ENCODE measurements around the gene HFM1.

HFM1 gene

GRCh38 chr1:91273875-91274274, 130.8 kb downstream of the HFM1 start:
- no peak for DNase-seq (ENCODE audit: low read depth in 1 of 2, low spot score in 1 of 2)

DNA sequence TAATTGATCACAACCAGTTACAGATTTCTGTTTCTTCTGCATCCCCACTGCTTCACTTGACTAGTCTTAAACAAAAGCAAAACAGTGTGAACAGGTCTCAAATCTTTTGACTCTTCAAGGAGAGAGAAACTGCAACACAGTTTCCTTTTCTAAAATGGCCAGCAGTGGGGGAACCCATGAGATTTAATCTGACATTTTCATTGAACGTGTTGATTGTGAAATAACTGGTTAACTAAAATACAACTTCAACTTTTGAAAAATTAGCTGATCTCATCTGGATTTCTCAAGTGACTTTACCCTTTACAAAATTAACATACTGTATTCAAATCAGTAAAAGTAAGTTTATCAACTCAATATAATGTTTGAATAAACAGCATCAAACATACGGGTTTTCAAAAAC, 143.0 kb downstream of the HFM1 start:
- no peak for DNase-seq (ENCODE audit: low read depth in 1 of 2, low spot score in 1 of 2)

DNA sequence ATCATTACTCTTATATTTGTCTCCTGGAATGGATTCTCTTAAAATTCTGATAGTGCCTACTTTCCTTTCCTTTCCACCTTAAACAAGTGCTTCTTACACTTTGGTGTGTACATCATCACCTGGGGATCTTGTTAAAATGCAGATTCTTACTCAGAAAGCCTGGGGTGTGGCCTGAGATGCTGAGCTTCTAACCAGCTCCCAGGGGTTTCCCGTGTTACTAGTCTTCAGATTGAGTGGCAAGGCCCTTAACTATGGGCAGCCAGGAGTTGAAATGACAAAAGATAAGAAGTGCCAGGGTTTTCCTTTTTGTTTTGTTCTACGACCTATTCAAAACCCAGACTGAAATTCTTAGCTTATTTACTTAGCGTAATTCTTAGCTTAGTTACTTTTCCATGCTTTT, 159.2 kb downstream of the HFM1 start:
- no peak for DNase-seq (ENCODE audit: low read depth in 1 of 2, low spot score in 1 of 2)

GRCh38 chr1:91244737-91245136, 159.9 kb downstream of the HFM1 start:
- DNase-seq (ENCODE audit: low read depth in 1 of 2, low spot score in 1 of 2) = no peak

DNA sequence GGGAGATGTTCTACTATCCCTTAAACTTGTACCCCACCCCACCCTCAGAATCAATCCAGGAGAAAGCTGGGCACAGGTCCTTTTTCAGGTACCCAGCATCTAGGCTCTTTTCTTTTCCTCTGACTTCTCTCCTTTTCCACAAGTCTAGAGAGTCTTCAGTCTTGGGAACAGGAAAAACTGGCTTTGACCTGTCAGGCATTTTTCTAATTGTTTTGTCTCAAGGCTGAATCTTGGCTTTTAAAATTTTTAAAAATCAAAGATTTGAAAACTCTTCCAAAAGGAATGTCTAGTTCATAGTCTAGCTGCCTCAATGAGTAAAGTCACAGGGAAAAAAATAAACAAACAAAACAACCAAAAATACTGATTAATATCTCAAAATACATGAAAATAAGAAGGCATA, 161.5 kb downstream of the HFM1 start:
- DNase-seq (ENCODE audit: low read depth in 1 of 2, low spot score in 1 of 2) = no peak

GRCh38 chr1:91234181-91234580, 170.5 kb downstream of the HFM1 start:
- no peak for DNase-seq (ENCODE audit: low read depth in 1 of 2, low spot score in 1 of 2)

DNA sequence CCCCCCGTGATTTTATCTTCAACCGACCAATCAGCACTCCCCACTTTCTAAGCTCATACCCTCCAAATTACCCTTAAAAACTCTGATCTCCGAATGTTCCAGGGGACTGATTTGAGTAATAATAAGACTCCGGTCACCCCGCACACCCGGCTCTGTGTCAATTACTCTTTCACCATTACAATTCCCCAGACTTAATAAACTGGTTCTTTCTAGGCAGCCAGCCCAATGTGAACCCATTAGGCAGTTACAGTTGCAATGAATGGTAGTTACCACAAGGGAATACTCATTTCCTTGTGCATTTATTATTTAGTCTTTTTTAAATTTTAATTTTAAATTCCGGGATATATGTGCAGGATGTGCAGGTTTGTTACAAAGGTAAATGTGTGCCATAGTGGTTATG, 177.9 kb downstream of the HFM1 start:
- DNase-seq (ENCODE audit: low read depth in 1 of 2, low spot score in 1 of 2) = no peak

- no peak for DNase-seq (ENCODE audit: low read depth in 1 of 2, low spot score in 1 of 2)
Observed at GRCh38 chr1:91224878-91225277, 179.8 kb downstream of the HFM1 start.

GRCh38 chr1:91221017-91221416, 183.6 kb downstream of the HFM1 start:
- DNase-seq (ENCODE audit: low read depth in 1 of 2, low spot score in 1 of 2) = no peak

- no peak for DNase-seq (ENCODE audit: low read depth in 1 of 2, low spot score in 1 of 2)
Observed at GRCh38 chr1:91217911-91218310, 186.7 kb downstream of the HFM1 start.
